Fibroblast of lung (primary cell): ENCODE measurements around the gene IQGAP2.

Source experiments
- CTCF ChIP-seq, 2 donors: IDR thresholded peaks in 1 of 2; conservative IDR thresholded peaks in 1 of 2; 1 replicate in 1 of 2; 2 replicates in 1 of 2; pipeline ENCODE4 v1.5.1; 2011 to 2012; ENCODE audit warnings: low read length in 2 of 2, control low read depth in 1 of 2, inconsistent platforms in 1 of 2, low read depth in 1 of 2, mild to moderate bottlenecking in 1 of 2
- EZH2 ChIP-seq: IDR thresholded peaks from 2 replicates; pipeline ENCODE4 v1.5.1; 2012; ENCODE audit warnings: low read length, control low read depth, mild to moderate bottlenecking; ENCODE audit errors: missing control alignments

- TF ChIP-seq EZH2 (no peak), CTCF (conservative IDR thresholded peaks at IDR 0.05 in 1 of 2, IDR thresholded peaks at IDR 0.05 in 1 of 2; ENCODE audit: low read depth in 1 of 2, low read length in 2 of 2) (no peak)
These were observed 37.5 kb upstream of the IQGAP2 start for GRCh38 chr5:76365561-76365960.
